GM12878 (cell line): ENCODE measurements around the gene LST1. TPM values are rescaled to one million over a fixed set of nuclear protein-coding genes. Genes with fewer than 3 reads are reported as not detected.

Source experiments
- ATAC-seq: fragments of 200-7000 bp; cut with Tn5 transposase; 3 replicates; pipeline ENCODE4 v1.9.1; 2020; ENCODE audit warnings: mild to moderate bottlenecking, moderate library complexity
- BruUV-seq: library from RNA; stranded (reverse); fragments of 400-500 nt; replicated peaks from 2 replicates; lab custom pipeline; 2021; lab: Mats Ljungman, UMichigan
- CTCF ChIA-PET: fragments of 300-600 bp; sonication (Branson Sonifier 250); formaldehyde crosslinking; extraction: SDS; loops from one replicate; lab custom pipeline; 2021; ENCODE audit warnings: inconsistent platforms; lab: Yijun Ruan, JAX
- POLR2A ChIA-PET: fragments of 350-600 bp; formaldehyde crosslinking; extraction: SDS; loops from one replicate; lab custom pipeline; 2021; ENCODE audit warnings: inconsistent platforms; lab: Charles Lee
- RAD21 ChIA-PET: fragments of 300-600 bp; sonication (Branson Sonifier 250); formaldehyde crosslinking; loops from one replicate; lab custom pipeline; 2023; ENCODE audit warnings: antibody characterized with exemption; ENCODE audit not compliant: unreplicated experiment; lab: Charles Lee
- SMC1A ChIA-PET: fragments of 300-600 bp; sonication (Branson Sonifier 250); formaldehyde crosslinking; loops from one replicate; lab custom pipeline; 2023; ENCODE audit not compliant: unreplicated experiment, uncharacterized antibody; lab: Charles Lee
- DNase-seq: peaks from one replicate; pipeline ENCODE4 v3.0.0-alpha.2; 2011; ENCODE audit warnings: low read depth, low spot score
- FAIRE-seq: peaks from 3 replicates; lab custom pipeline; 2011; peaks lifted over from hg19 to GRCh38; lab: Jason Lieb, UNC
- H2AFZ ChIP-seq: 2 replicates; pipeline ENCODE4 v1.6.0; 2011; ENCODE audit warnings: low read depth, low read length, control low read depth; ENCODE audit not compliant: control insufficient read depth
- H3K27ac ChIP-seq: 2 replicates; pipeline ENCODE4 v1.5.1; 2011; ENCODE audit warnings: control low read depth; ENCODE audit not compliant: control insufficient read depth, insufficient read depth
- H3K27me3 ChIP-seq, 2 experiments: replicated peaks in 1 of 2; 2 replicates each; pipeline versions ENCODE4 v1.6.0 to v1.6.1; 2011; ENCODE audit warnings: low read length in 1 of 2; ENCODE audit not compliant: control insufficient read depth in 2 of 2, insufficient read depth in 2 of 2
- H3K36me3 ChIP-seq, 2 experiments: 2 replicates each; pipeline ENCODE4 v1.5.1; 2011; ENCODE audit warnings: low read length in 1 of 2; ENCODE audit not compliant: control insufficient read depth in 2 of 2, insufficient read depth in 2 of 2
- H3K4me1 ChIP-seq: 2 replicates; pipeline ENCODE4 v1.6.1; 2011; ENCODE audit warnings: mild to moderate bottlenecking, low read length, moderate library complexity, mixed read lengths; ENCODE audit not compliant: control insufficient read depth, insufficient read depth
- H3K4me2 ChIP-seq: 2 replicates; pipeline ENCODE4 v1.6.0; 2011; ENCODE audit warnings: control low read depth; ENCODE audit not compliant: control insufficient read depth, insufficient read depth
- H3K4me3 ChIP-seq: fragments of 200-600 bp; sonication (generic); 2 replicates; pipeline ENCODE4 v1.5.1; 2016
- H3K79me2 ChIP-seq: 2 replicates; pipeline ENCODE4 v1.6.0; 2011; ENCODE audit warnings: low read length; ENCODE audit not compliant: control insufficient read depth, insufficient read depth
- H3K9ac ChIP-seq: 2 replicates; pipeline ENCODE4 v1.8.0; 2011; ENCODE audit warnings: low read length, control low read depth, mixed read lengths; ENCODE audit not compliant: control insufficient read depth, insufficient read depth
- H3K9me3 ChIP-seq: replicated peaks from 3 replicates; pipeline ENCODE4 v1.5.1; 2011; ENCODE audit warnings: mild to moderate bottlenecking, low read length; ENCODE audit not compliant: control insufficient read depth, insufficient read depth
- H4K20me1 ChIP-seq: 2 replicates; pipeline ENCODE4 v1.6.0; 2011; ENCODE audit not compliant: control insufficient read depth, insufficient read depth
- BHLHE40 ChIP-seq, 2 experiments: fragments of 450-650 bp in 1 of 2; IDR thresholded peaks; 2 replicates each; pipeline ENCODE4 v1.6.1; 2011 to 2017; ENCODE audit warnings: low read depth in 2 of 2, borderline replicate concordance in 1 of 2, improper control_type of control experiment in 1 of 2, low read length in 1 of 2, mild to moderate bottlenecking in 1 of 2
- DPF2 ChIP-seq: fragments of 450-650 bp; IDR thresholded peaks from 2 replicates; pipeline ENCODE4 v1.6.1; 2017; ENCODE audit warnings: mild to moderate bottlenecking
- EED ChIP-seq: sonication (generic); IDR thresholded peaks from 2 replicates; pipeline ENCODE4 v1.6.1; 2016; ENCODE audit warnings: antibody characterized with exemption, low read depth
- FOS ChIP-seq: IDR thresholded peaks from 3 replicates; pipeline ENCODE4 v1.6.1; 2011; ENCODE audit warnings: borderline replicate concordance; ENCODE audit not compliant: insufficient read length; ENCODE audit errors: extremely low read depth
- HDGF ChIP-seq: fragments of 450-650 bp; IDR thresholded peaks from 2 replicates; pipeline ENCODE4 v1.6.1; 2016; ENCODE audit warnings: antibody characterized with exemption
- IKZF1 ChIP-seq: fragments of 450-650 bp; conservative IDR thresholded peaks from 2 replicates; pipeline ENCODE4 v1.6.1; 2017; ENCODE audit warnings: antibody characterized with exemption, mild to moderate bottlenecking
- IKZF2 ChIP-seq, 2 experiments: fragments of 450-650 bp; IDR thresholded peaks; 2 replicates each; pipeline ENCODE4 v1.6.1; 2017; ENCODE audit warnings: mild to moderate bottlenecking in 2 of 2, moderate library complexity in 2 of 2
- MTA2 ChIP-seq: fragments of 450-650 bp; IDR thresholded peaks from 2 replicates; pipeline ENCODE4 v1.6.1; 2016; ENCODE audit warnings: low read depth, mild to moderate bottlenecking, moderate library complexity
- MTA3 ChIP-seq: IDR thresholded peaks from 2 replicates; pipeline ENCODE4 v1.6.1; 2012; ENCODE audit warnings: low read length, inconsistent platforms, borderline replicate concordance
- NR2C2 ChIP-seq: IDR thresholded peaks from 2 replicates; pipeline ENCODE4 v1.6.1; 2011; ENCODE audit warnings: borderline replicate concordance, low read depth; ENCODE audit not compliant: control insufficient read depth, insufficient read length
- SMARCA5 ChIP-seq: fragments of 450-650 bp; IDR thresholded peaks from 2 replicates; pipeline ENCODE4 v1.6.1; 2017; ENCODE audit warnings: mild to moderate bottlenecking
- SPI1 ChIP-seq: IDR thresholded peaks from 2 replicates; pipeline ENCODE4 v1.6.1; 2011; ENCODE audit warnings: low read depth, mild to moderate bottlenecking, low read length, moderate library complexity, borderline replicate concordance; ENCODE audit not compliant: insufficient read depth
- WGBS: methylation state at CpG from one replicate; pipeline ENCODE4 v1.1.6; 2016; ENCODE audit warnings: low lambda C conversion rate; ENCODE audit not compliant: insufficient replicate concordance, insufficient coverage; ENCODE audit errors: missing lambda C conversion rate; 5-methylcytosine and 5-hydroxymethylcytosine counted together
- in situ Hi-C: fragments of 300-500 bp; cut with MboI; formaldehyde crosslinking; loops from 9 replicates; pipeline ENCODE4 v1.14.3; 2018; ENCODE audit warnings: mixed read lengths
- intact Hi-C: fragments of 100-400 bp; cut with micrococcal nuclease; formaldehyde crosslinking; loops from one replicate; pipeline ENCODE4 v1.14.2; 2022; ENCODE audit not compliant: unreplicated experiment
- polyA plus RNA-seq, 11 experiments: library from polyadenylated mRNA; depleted of rRNA in 4 of 11; unstranded in 6 of 11; stranded (reverse) in 5 of 11; fragments of >200 nt; fragmentation: Nextera tagmentation in 4 of 11; fragmentation: Illumina TruSeq in 1 of 11; extraction: Ambion mirVana in 4 of 11; extraction: Trizol in 1 of 11; gene quantifications; 1 replicate in 1 of 11; 2 replicates in 10 of 11; pipeline versions ENCODE4 v1.2.1 to v1.2.3, GENCODE V29; 2011 to 2016; ENCODE audit warnings: inconsistent platforms in 2 of 11, missing spikeins in 2 of 11, low read depth in 1 of 11
- total RNA-seq, 4 experiments: library from RNA; depleted of rRNA in 3 of 4; stranded (reverse); fragments of >200 nt in 3 of 4; fragmentation: Illumina TruSeq in 1 of 4; extraction: Trizol in 1 of 4; gene quantifications; 2 replicates each; pipeline versions ENCODE4 v1.2.1 to v1.2.3, GENCODE V29; 2013 to 2021
- TF ChIP-seq, protein P1 (sequence below): IDR thresholded peaks from 2 replicates; pipeline ENCODE4 v1.6.1; 2012; ENCODE audit warnings: low read depth, low read length, improper control_type of control experiment

Gene LST1
- total and polyA plus RNA-seq, 10 of the 15 experiments (the other 5 are each of a cell fraction or from before 2014, with no cell fraction given), result 4.1 to 35.5 (median 16.4) TPM

DNA sequence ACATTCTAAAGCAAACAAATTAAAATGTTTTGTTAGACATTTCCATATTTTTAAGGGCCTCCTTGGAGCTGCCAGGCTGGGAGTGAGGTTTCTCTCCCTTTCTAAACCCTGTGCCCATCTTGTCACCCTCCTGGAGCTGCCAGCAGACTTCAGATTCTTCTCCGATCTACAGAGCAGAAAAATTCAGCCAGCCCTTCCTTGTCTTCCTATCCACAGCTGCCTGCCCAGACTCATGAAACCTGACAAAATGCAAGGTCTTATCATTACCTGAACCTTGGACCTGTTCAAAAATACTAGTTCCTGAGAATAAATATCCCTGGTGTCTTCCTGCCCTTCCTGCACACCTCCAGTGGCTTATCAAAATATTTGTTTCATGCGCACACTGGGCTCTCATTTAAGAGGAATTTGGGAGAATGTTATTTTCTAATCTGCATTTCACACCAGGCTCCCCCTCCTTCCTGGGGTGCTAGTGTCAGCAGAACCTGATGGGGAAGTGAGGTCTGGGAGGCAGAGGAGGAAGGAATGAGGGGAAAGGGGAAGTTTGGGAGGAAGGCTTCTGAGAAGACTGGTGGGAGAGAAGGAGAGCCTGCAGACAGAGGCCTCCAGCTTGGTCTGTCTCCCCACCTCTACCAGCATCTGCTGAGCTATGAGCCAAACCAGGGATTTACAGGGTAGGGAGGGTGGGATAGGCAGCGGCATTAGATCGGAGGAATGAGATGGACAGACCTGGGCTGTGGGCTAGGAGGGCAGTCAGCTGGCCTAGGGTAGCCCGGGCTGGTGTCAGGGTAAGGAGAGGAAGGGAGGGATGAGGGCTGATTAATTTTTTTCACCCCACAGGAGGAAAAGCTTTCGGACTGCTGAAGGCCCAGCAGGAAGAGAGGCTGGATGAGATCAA lies 28.9 kb downstream of the LST1 start, which contains the start of gene AIF1:
TSS of gene AIF1 (plus strand) at position 551 of the 895 bp plus-strand sequence. CDS start at position 647, 96 bp downstream.
- H3K9me3 ChIP-seq, result no peaks in the 10 kb centered on the region
- peak within 1 kb of the TSS; percentile 78 for H3K9ac ChIP-seq
- in situ Hi-C loops, result no loop called here
- RAD21 ChIA-PET, result interaction anchor here (0.7 to 3.8 kb wide), 7 partner anchors 17 to 123 kb away, joined by 3 to 27 read pairs (median 3); partner anchors contain the start of genes C6orf47, GPANK1 and LTB
- peaks cover 9% of the 10 kb centered on the region for H3K79me2 ChIP-seq
- CTCF ChIA-PET, result interaction anchor here (1.5 to 10.5 kb wide), 4 partner anchors 16 to 123 kb away, joined by 3 to 95 read pairs (median 11); no protein-coding TSS in a partner anchor
- no TSS peak for BruUV-seq
- DNase-seq (no peak), ATAC-seq (peak; percentile 61)
- no peaks in the 10 kb centered on the region for H3K36me3 ChIP-seq
- WGBS, result 61% methylated on average over 6 of the region's 6 CpGs
- H3K4me1 ChIP-seq, result peaks cover 29% of the 10 kb centered on the region
- peak within 1 kb of the TSS; percentile 81 for H2AFZ ChIP-seq
- POLR2A ChIA-PET, result interaction anchor here (0.5 to 3.4 kb wide), 11 partner anchors 16 to 306 kb away, joined by 3 to 19 read pairs (median 4); partner anchors contain the start of genes C6orf47 and NCR3
- SMC1A ChIA-PET, result interaction anchor here (0.8 to 9.6 kb wide), 11 partner anchors 17 to 69 kb away, joined by 3 to 78 read pairs (median 4); partner anchors contain the start of genes ATP6V1G2, NCR3 and NFKBIL1
- H3K27me3 ChIP-seq, result no peaks in the 10 kb centered on the region
- H3K4me2 ChIP-seq, result peak within 1 kb of the TSS; percentile 96
- intact Hi-C loops, result loop anchor here (5.0 kb wide), 1 partner anchor 118 kb away; the partner anchor contains the start of gene MICB
- H3K27ac ChIP-seq, result peak within 1 kb of the TSS; percentile 93
- peak within 1 kb of the TSS; percentile 69 for H3K4me3 ChIP-seq
- TF ChIP-seq NR2C2 (no peak), SMARCA5 (0 out of 2 replicates have a peak, but pooled peaks have one; percentile 16), IKZF1 (peak; percentile 49), DPF2 (peak; percentile 54; the same call in 1 of the 2 replicates), IKZF2 (IDR thresholded peaks at IDR 0.05) (peak; percentile 52 to 56; a peak in 3 of 4 replicates), MTA2 (peak; percentile 41; the same call in 1 of the 2 replicates), EED (peak; percentile 48), HDGF (peak; percentile 75), FOS (no peak), BHLHE40 (IDR thresholded peaks at IDR 0.05; ENCODE audit: borderline replicate concordance in 1 of 2, low read depth in 2 of 2, low read length in 1 of 2) (no peak), SPI1 (0 out of 2 replicates have a peak, but pooled peaks have one; percentile 26), MTA3 (0 out of 2 replicates have a peak, but pooled peaks have one; percentile 28)
- TF ChIP-seq, protein P1, sequence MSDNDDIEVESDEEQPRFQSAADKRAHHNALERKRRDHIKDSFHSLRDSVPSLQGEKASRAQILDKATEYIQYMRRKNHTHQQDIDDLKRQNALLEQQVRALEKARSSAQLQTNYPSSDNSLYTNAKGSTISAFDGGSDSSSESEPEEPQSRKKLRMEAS, result no peak
- TF ChIP-seq, all 136 proteins: peak for 9
- FAIRE-seq, result no peak
- H4K20me1 ChIP-seq, result no peaks in the 10 kb centered on the region
